ENCODE data around the gene AMOTL1. TPM values are rescaled to one million over a fixed set of nuclear protein-coding genes. Genes with fewer than 3 reads are reported as not detected.

Gene AMOTL1
- total RNA-seq, 1 donor from 2014 or later = 45.8 TPM

DNA sequence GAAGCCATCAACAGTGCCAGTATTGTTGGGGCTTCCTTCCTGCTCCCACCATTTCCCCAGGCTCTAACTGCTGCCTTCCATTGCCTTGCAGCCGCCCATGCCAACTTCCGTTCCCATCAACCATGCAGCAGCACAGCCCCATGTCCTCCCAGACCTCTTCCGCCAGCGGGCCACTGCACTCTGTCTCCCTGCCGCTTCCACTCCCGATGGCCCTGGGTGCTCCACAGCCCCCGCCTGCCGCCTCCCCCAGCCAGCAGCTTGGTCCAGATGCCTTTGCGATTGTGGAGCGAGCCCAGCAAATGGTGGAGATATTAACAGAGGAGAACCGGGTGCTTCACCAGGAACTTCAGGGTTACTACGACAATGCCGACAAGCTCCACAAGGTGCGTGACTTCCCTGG is 53.3 kb downstream of the AMOTL1 start:
- Mint-ChIP-seq H3K9me3 (ENCODE audit: low read depth) (peaks cover 6% of the 10 kb centered on the region), H3K27me3 (no peaks in the 10 kb centered on the region), H3K27ac (no peak overlapping the region), H3K4me3 (ENCODE audit: low read depth) (no peak overlapping the region), H3K4me1 (ENCODE audit: low read depth) (peaks cover 2% of the 10 kb centered on the region), H3K36me3 (ENCODE audit: insufficient read depth) (peaks cover 57% of the 10 kb centered on the region)
- no peak for DNase-seq (ENCODE audit: low spot score, unreplicated experiment)
- TF ChIP-seq CTCF (IDR thresholded peaks at IDR 0.05; ENCODE audit: unreplicated experiment) = no peak

GRCh38 chr11:94822080-94822479 is 53.9 kb downstream of the AMOTL1 start:
- no peak overlapping the region for H3K4me3 Mint-ChIP-seq (ENCODE audit: low read depth)
- H3K9me3 Mint-ChIP-seq (ENCODE audit: low read depth) = peaks cover 3% of the 10 kb centered on the region
- TF ChIP-seq CTCF (IDR thresholded peaks at IDR 0.05; ENCODE audit: unreplicated experiment) = no peak
- H3K27ac Mint-ChIP-seq = no peak overlapping the region
- no peaks in the 10 kb centered on the region for H3K27me3 Mint-ChIP-seq
- peaks cover 59% of the 10 kb centered on the region for H3K36me3 Mint-ChIP-seq (ENCODE audit: insufficient read depth)
- H3K4me1 Mint-ChIP-seq (ENCODE audit: low read depth) = peaks cover 2% of the 10 kb centered on the region
- DNase-seq (ENCODE audit: low spot score, unreplicated experiment) = no peak

- H3K4me3 Mint-ChIP-seq (ENCODE audit: low read depth) = no peak overlapping the region
- TF ChIP-seq CTCF (IDR thresholded peaks at IDR 0.05; ENCODE audit: unreplicated experiment) = no peak
- peaks cover 61% of the 10 kb centered on the region for H3K36me3 Mint-ChIP-seq (ENCODE audit: insufficient read depth)
- no peaks in the 10 kb centered on the region for H3K27me3 Mint-ChIP-seq
- H3K27ac Mint-ChIP-seq = no peak overlapping the region
- peaks cover 10% of the 10 kb centered on the region for H3K4me1 Mint-ChIP-seq (ENCODE audit: low read depth)
- DNase-seq (ENCODE audit: low spot score, unreplicated experiment) = no peak
- H3K9me3 Mint-ChIP-seq (ENCODE audit: low read depth) = peaks cover 3% of the 10 kb centered on the region
These were observed 55.1 kb downstream of the AMOTL1 start for GRCh38 chr11:94823102-94823732.

DNA sequence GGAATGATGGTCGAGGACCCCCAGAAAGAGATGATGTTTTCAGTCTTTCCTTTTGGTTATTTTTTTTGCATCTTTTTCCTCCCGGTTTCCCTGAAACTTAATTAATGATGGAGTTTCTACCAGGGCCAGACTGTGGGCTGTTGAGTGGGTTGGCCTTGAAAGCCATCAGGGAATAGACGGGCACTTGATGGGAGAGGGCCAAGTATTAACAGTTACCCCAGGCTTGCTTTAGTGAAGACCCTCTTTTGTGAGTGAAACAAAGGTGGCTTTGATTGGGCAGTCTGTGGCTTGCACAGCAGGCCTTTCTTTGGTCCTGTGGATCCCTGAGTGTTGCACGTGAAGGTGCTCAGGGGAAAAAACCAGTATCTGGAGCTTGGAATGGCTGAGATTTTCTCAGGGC is 56.9 kb downstream of the AMOTL1 start:
- peaks cover 12% of the 10 kb centered on the region for H3K4me1 Mint-ChIP-seq (ENCODE audit: low read depth)
- H3K27me3 Mint-ChIP-seq = no peaks in the 10 kb centered on the region
- no peak for TF ChIP-seq CTCF (IDR thresholded peaks at IDR 0.05; ENCODE audit: unreplicated experiment)
- peaks cover 56% of the 10 kb centered on the region for H3K36me3 Mint-ChIP-seq (ENCODE audit: insufficient read depth)
- H3K27ac Mint-ChIP-seq = peak overlapping the region; percentile 14
- no peak overlapping the region for H3K4me3 Mint-ChIP-seq (ENCODE audit: low read depth)
- no peak for DNase-seq (ENCODE audit: low spot score, unreplicated experiment)
- peaks cover 3% of the 10 kb centered on the region for H3K9me3 Mint-ChIP-seq (ENCODE audit: low read depth)

GRCh38 chr11:94825481-94825880 is 57.3 kb downstream of the AMOTL1 start:
- H3K27me3 Mint-ChIP-seq = no peaks in the 10 kb centered on the region
- peak overlapping the region; percentile 14 for H3K27ac Mint-ChIP-seq
- H3K9me3 Mint-ChIP-seq (ENCODE audit: low read depth) = peaks cover 3% of the 10 kb centered on the region
- no peak for DNase-seq (ENCODE audit: low spot score, unreplicated experiment)
- TF ChIP-seq CTCF (IDR thresholded peaks at IDR 0.05; ENCODE audit: unreplicated experiment) = no peak
- peaks cover 12% of the 10 kb centered on the region for H3K4me1 Mint-ChIP-seq (ENCODE audit: low read depth)
- peaks cover 55% of the 10 kb centered on the region for H3K36me3 Mint-ChIP-seq (ENCODE audit: insufficient read depth)
- no peak overlapping the region for H3K4me3 Mint-ChIP-seq (ENCODE audit: low read depth)
